HEK293 (cell line): ENCODE data around the gene PRICKLE1.

Source experiments
- CTCF ChIA-PET: fragments of 350-600 bp; formaldehyde crosslinking; extraction: SDS; loops from one replicate; lab custom pipeline; 2021; ENCODE audit warnings: antibody characterized with exemption; lab: Yijun Ruan, JAX
- POLR2A ChIA-PET: fragments of 300-600 bp; formaldehyde crosslinking; extraction: SDS; loops from one replicate; lab custom pipeline; 2020; ENCODE audit warnings: antibody characterized with exemption, inconsistent platforms; lab: Yijun Ruan, JAX
- H3K27ac ChIP-seq: fragments of 200-500 bp; sonication (Bioruptor generic); 2 replicates; pipeline ENCODE4 v1.5.1; 2014; ENCODE audit warnings: low read depth, low read length, control low read depth, inconsistent platforms; ENCODE audit errors: extremely low read depth
- H3K36me3 ChIP-seq, 2 experiments: fragments of 200-500 bp in 1 of 2; sonication (Bioruptor generic) in 1 of 2; 1 replicate in 1 of 2; 2 replicates in 1 of 2; pipeline ENCODE4 v1.5.1; 2014 to 2017; ENCODE audit warnings: inconsistent platforms in 2 of 2, low read length in 2 of 2; ENCODE audit not compliant: control insufficient read depth in 2 of 2, insufficient read depth in 1 of 2
- H3K4me1 ChIP-seq: fragments of 200-500 bp; sonication (Bioruptor generic); 2 replicates; pipeline ENCODE4 v1.5.1; 2014; ENCODE audit warnings: mild to moderate bottlenecking, low read length, inconsistent platforms; ENCODE audit not compliant: control insufficient read depth, insufficient read depth
- H3K4me3 ChIP-seq: 2 replicates; pipeline ENCODE4 v1.5.1; 2011; ENCODE audit warnings: low read depth, mild to moderate bottlenecking, control low read depth, low read length, moderate library complexity
- H3K9me3 ChIP-seq: fragments of 200-500 bp; sonication (Bioruptor generic); 2 replicates; pipeline ENCODE4 v1.5.1; 2014; ENCODE audit warnings: low read depth, low read length, inconsistent platforms; ENCODE audit not compliant: control insufficient read depth, insufficient read depth
- BCL11B ChIP-seq: fragments of 450-650 bp; formaldehyde crosslinking; IDR thresholded peaks from 2 replicates; pipeline ENCODE4 v1.5.1; 2016; ENCODE audit warnings: low read depth, missing biosample characterization, missing genetic modification characterization
- EGR2 ChIP-seq: fragments of 450-650 bp; formaldehyde crosslinking; IDR thresholded peaks from 2 replicates; pipeline ENCODE4 v1.5.1; 2016; ENCODE audit warnings: low read depth, missing biosample characterization, missing genetic modification characterization
- OSR2 ChIP-seq: fragments of 450-650 bp; formaldehyde crosslinking; IDR thresholded peaks from 2 replicates; pipeline ENCODE4 v1.5.1; 2016; ENCODE audit warnings: missing biosample characterization, missing genetic modification characterization
- SP2 ChIP-seq: fragments of 450-650 bp; formaldehyde crosslinking; IDR thresholded peaks from 2 replicates; pipeline ENCODE4 v1.5.1; 2016; ENCODE audit warnings: missing biosample characterization, missing genetic modification characterization
- SP7 ChIP-seq: fragments of 450-650 bp; formaldehyde crosslinking; IDR thresholded peaks from 2 replicates; pipeline ENCODE4 v1.5.1; 2016; ENCODE audit warnings: missing biosample characterization, missing genetic modification characterization
- ZBTB1 ChIP-seq: fragments of 450-650 bp; formaldehyde crosslinking; IDR thresholded peaks from 2 replicates; pipeline ENCODE4 v1.5.1; 2016; ENCODE audit warnings: missing biosample characterization, missing genetic modification characterization
- ZEB2 ChIP-seq: fragments of 450-650 bp; formaldehyde crosslinking; IDR thresholded peaks from 2 replicates; pipeline ENCODE4 v1.5.1; 2016; ENCODE audit warnings: missing biosample characterization, missing genetic modification characterization
- ZFHX2 ChIP-seq: fragments of 450-650 bp; formaldehyde crosslinking; conservative IDR thresholded peaks from 2 replicates; pipeline ENCODE4 v1.5.1; 2016; ENCODE audit warnings: missing biosample characterization, missing genetic modification characterization
- ZFP69B ChIP-seq: fragments of 450-650 bp; formaldehyde crosslinking; IDR thresholded peaks from 2 replicates; pipeline ENCODE4 v1.5.1; 2016; ENCODE audit warnings: missing biosample characterization, missing genetic modification characterization
- ZNF114 ChIP-seq: fragments of 450-650 bp; formaldehyde crosslinking; IDR thresholded peaks from 2 replicates; pipeline ENCODE4 v1.5.0; 2017; ENCODE audit warnings: missing biosample characterization, missing genetic modification characterization
- ZNF138 ChIP-seq: fragments of 450-650 bp; formaldehyde crosslinking; IDR thresholded peaks from 2 replicates; pipeline ENCODE4 v1.5.1; 2016; ENCODE audit warnings: missing biosample characterization, missing genetic modification characterization, borderline replicate concordance
- ZNF140 ChIP-seq: fragments of 450-650 bp; formaldehyde crosslinking; IDR thresholded peaks from 2 replicates; pipeline ENCODE4 v1.5.1; 2016; ENCODE audit warnings: missing biosample characterization, missing genetic modification characterization
- ZNF157 ChIP-seq: fragments of 450-650 bp; formaldehyde crosslinking; IDR thresholded peaks from 2 replicates; pipeline ENCODE4 v1.5.1; 2016; ENCODE audit warnings: missing biosample characterization, missing genetic modification characterization
- ZNF19 ChIP-seq: fragments of 450-650 bp; formaldehyde crosslinking; IDR thresholded peaks from 2 replicates; pipeline ENCODE4; 2016; ENCODE audit warnings: missing biosample characterization, missing genetic modification characterization, low read depth
- ZNF221 ChIP-seq: fragments of 450-650 bp; formaldehyde crosslinking; IDR thresholded peaks from 2 replicates; pipeline ENCODE4 v1.5.1; 2017; ENCODE audit warnings: missing biosample characterization, missing genetic modification characterization, borderline replicate concordance
- ZNF391 ChIP-seq: fragments of 450-650 bp; formaldehyde crosslinking; IDR thresholded peaks from 2 replicates; pipeline ENCODE4 v1.5.1; 2016; ENCODE audit warnings: low read depth, missing biosample characterization, missing genetic modification characterization, borderline replicate concordance
- ZNF548 ChIP-seq: fragments of 450-650 bp; formaldehyde crosslinking; IDR thresholded peaks from 2 replicates; pipeline ENCODE4 v1.5.1; 2016; ENCODE audit warnings: missing biosample characterization, missing genetic modification characterization
- ZNF585B ChIP-seq: fragments of 450-650 bp; formaldehyde crosslinking; IDR thresholded peaks from 2 replicates; pipeline ENCODE4 v1.5.1; 2016; ENCODE audit warnings: missing biosample characterization, missing genetic modification characterization
- ZNF596 ChIP-seq: fragments of 450-650 bp; IDR thresholded peaks from 2 replicates; pipeline ENCODE4 v1.5.0; 2018; ENCODE audit warnings: missing biosample characterization, mild to moderate bottlenecking, missing genetic modification characterization, moderate library complexity
- ZNF776 ChIP-seq: fragments of 450-650 bp; formaldehyde crosslinking; IDR thresholded peaks from 2 replicates; pipeline ENCODE4 v1.5.0; 2017; ENCODE audit warnings: missing biosample characterization, missing genetic modification characterization, borderline replicate concordance
- ZNF777 ChIP-seq: fragments of 450-650 bp; formaldehyde crosslinking; IDR thresholded peaks from 2 replicates; pipeline ENCODE4 v1.5.1; 2017; ENCODE audit warnings: missing biosample characterization, missing genetic modification characterization, borderline replicate concordance
- ZSCAN30 ChIP-seq: fragments of 450-650 bp; IDR thresholded peaks from 2 replicates; pipeline ENCODE4 v1.5.1; 2018; ENCODE audit warnings: missing biosample characterization, mild to moderate bottlenecking, missing genetic modification characterization, moderate library complexity
- ZXDB ChIP-seq: fragments of 450-650 bp; formaldehyde crosslinking; IDR thresholded peaks from 2 replicates; pipeline ENCODE4 v1.5.1; 2016; ENCODE audit warnings: missing biosample characterization, missing genetic modification characterization
- TF ChIP-seq, protein P1 (sequence below): fragments of 450-650 bp; formaldehyde crosslinking; IDR thresholded peaks from 2 replicates; pipeline ENCODE4 v1.5.1; 2017; ENCODE audit warnings: missing biosample characterization, missing genetic modification characterization
- TF ChIP-seq, protein P2 (sequence below): IDR thresholded peaks from 2 replicates; pipeline ENCODE4 v1.6.1; 2011; ENCODE audit warnings: mild to moderate bottlenecking, low read depth, low read length, borderline replicate concordance
- TF ChIP-seq, protein P3 (sequence below): fragments of 450-650 bp; IDR thresholded peaks from 2 replicates; pipeline ENCODE4 v1.5.1; 2018; ENCODE audit warnings: missing biosample characterization, missing genetic modification characterization
- TF ChIP-seq, protein P4 (sequence below): fragments of 450-650 bp; IDR thresholded peaks from 2 replicates; pipeline ENCODE4 v1.5.1; 2018; ENCODE audit warnings: missing biosample characterization, mild to moderate bottlenecking, missing genetic modification characterization

The PRICKLE1 gene

DNA sequence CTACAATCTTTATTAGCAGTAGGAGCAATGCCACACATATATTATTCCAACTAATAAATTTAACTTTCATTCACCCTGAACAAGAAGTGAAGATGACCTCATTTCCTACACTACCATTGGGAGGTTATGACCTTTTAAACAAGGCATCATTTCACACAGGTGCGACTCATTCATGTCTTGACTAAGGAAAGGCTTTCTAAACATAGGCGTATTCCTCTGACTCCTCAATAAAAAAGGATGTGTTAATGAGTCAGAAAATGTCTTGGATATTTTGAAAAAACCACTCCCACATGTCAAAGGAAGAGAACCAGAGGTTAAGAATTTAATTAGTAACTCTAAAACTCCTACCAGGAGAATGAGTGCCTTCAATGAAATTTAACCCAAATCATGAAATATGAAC lies 115.2 kb downstream of the PRICKLE1 start (continued):
- TF ChIP-seq, protein P1, sequence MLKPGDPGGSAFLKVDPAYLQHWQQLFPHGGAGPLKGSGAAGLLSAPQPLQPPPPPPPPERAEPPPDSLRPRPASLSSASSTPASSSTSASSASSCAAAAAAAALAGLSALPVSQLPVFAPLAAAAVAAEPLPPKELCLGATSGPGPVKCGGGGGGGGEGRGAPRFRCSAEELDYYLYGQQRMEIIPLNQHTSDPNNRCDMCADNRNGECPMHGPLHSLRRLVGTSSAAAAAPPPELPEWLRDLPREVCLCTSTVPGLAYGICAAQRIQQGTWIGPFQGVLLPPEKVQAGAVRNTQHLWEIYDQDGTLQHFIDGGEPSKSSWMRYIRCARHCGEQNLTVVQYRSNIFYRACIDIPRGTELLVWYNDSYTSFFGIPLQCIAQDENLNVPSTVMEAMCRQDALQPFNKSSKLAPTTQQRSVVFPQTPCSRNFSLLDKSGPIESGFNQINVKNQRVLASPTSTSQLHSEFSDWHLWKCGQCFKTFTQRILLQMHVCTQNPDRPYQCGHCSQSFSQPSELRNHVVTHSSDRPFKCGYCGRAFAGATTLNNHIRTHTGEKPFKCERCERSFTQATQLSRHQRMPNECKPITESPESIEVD (tag by site-specific recombination) = peak; percentile 71

DNA sequence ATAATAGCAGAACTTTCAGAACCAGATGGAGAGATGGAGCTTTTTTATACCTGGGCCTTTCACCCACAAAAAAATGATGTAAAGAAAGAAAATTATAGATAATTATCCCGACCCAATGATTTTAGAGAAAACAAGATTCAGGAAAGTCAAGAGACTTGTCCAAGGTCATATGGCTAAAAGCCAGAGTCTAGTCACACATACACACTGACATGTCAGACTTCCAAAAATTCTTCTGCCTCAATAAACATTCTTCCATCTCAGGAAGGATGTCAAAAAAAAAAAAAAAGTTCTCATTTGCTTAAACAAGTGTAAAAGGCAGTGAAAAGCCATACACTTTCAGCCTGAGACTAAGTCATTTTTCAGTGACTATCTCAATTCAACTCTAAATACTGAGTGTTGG lies 116.0 kb downstream of the PRICKLE1 start:
- CTCF ChIA-PET = no interaction called here
- POLR2A ChIA-PET = interaction anchor here (0.7 kb wide), 1 partner anchor 573 kb away, joined by 5 read pairs; no protein-coding TSS in a partner anchor
- peaks cover 12% of the 10 kb centered on the region for H3K4me1 ChIP-seq
- no peak overlapping the region for H3K27ac ChIP-seq
- no peak overlapping the region for H3K4me3 ChIP-seq
- H3K9me3 ChIP-seq = no peaks in the 10 kb centered on the region
- peaks cover 0 to 18% of the 10 kb centered on the region in 2 experiments; a peak in 2 of 3 replicates for H3K36me3 ChIP-seq
- TF ChIP-seq ZNF777 (tag by site-specific recombination) = no peak
- TF ChIP-seq ZBTB1 (tag by site-specific recombination) = 0 out of 2 replicates have a peak, but pooled peaks have one; percentile 4
- TF ChIP-seq EGR2 (tag by site-specific recombination) = no peak
- no peak for TF ChIP-seq ZNF157
- TF ChIP-seq ZNF221 (tag by site-specific recombination) = no peak

DNA sequence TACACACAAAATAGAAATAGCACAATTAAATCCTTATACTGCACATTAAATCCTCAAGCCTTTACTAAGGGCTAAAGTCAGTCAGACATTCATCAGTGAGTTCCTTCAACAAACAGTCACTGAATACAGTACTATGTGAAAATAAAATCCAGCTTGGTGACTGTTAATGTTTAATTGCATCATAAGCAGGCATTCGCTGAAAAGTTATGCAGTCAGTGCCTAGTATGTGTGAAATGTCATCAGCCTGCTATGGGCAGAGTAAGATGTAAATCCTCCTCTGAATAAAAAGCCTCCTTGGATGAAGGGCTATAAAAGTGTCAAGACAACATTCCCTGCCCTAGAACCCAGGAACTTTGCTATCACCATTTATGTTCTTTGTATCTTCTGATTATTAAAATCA lies 116.4 kb downstream of the PRICKLE1 start:
- Histone ChIP-seq H3K4me3 (no peak overlapping the region), H3K4me1 (peaks cover 12% of the 10 kb centered on the region), H3K9me3 (no peaks in the 10 kb centered on the region), H3K27ac (no peak overlapping the region), H3K36me3 (peaks cover 0 to 22% of the 10 kb centered on the region in 2 experiments; a peak in 2 of 3 replicates)
- ChIA-PET CTCF (no interaction called here), POLR2A (no interaction called here)
- TF ChIP-seq ZNF596 (tag by site-specific recombination) (no peak), ZNF548 (tag by site-specific recombination) (no peak), ZFP69B (tag by site-specific recombination) (peak; percentile 39; the same call in 1 of the 2 replicates), BCL11B (no peak), ZEB2 (tag by site-specific recombination) (0 out of 2 replicates have a peak, but pooled peaks have one; percentile 26), ZNF157 (no peak), SP7 (peak; percentile 25; the same call in 1 of the 2 replicates), ZNF19 (tag by site-specific recombination) (no peak), ZNF138 (no peak), ZNF391 (tag by site-specific recombination) (no peak), ZFHX2 (tag by site-specific recombination) (no peak), ZNF776 (tag by site-specific recombination) (no peak), ZNF114 (tag by site-specific recombination) (no peak), SP2 (tag by site-specific recombination) (no peak), OSR2 (no peak), ZXDB (tag by site-specific recombination) (no peak), ZSCAN30 (peak; percentile 35; the same call in 1 of the 2 replicates), ZNF140 (tag by site-specific recombination) (no peak), ZNF585B (no peak)
- TF ChIP-seq, protein P2, sequence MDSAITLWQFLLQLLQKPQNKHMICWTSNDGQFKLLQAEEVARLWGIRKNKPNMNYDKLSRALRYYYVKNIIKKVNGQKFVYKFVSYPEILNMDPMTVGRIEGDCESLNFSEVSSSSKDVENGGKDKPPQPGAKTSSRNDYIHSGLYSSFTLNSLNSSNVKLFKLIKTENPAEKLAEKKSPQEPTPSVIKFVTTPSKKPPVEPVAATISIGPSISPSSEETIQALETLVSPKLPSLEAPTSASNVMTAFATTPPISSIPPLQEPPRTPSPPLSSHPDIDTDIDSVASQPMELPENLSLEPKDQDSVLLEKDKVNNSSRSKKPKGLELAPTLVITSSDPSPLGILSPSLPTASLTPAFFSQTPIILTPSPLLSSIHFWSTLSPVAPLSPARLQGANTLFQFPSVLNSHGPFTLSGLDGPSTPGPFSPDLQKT = no peak
- TF ChIP-seq, protein P3, sequence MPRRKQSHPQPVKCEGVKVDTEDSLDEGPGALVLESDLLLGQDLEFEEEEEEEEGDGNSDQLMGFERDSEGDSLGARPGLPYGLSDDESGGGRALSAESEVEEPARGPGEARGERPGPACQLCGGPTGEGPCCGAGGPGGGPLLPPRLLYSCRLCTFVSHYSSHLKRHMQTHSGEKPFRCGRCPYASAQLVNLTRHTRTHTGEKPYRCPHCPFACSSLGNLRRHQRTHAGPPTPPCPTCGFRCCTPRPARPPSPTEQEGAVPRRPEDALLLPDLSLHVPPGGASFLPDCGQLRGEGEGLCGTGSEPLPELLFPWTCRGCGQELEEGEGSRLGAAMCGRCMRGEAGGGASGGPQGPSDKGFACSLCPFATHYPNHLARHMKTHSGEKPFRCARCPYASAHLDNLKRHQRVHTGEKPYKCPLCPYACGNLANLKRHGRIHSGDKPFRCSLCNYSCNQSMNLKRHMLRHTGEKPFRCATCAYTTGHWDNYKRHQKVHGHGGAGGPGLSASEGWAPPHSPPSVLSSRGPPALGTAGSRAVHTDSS = no peak
- TF ChIP-seq, protein P4, sequence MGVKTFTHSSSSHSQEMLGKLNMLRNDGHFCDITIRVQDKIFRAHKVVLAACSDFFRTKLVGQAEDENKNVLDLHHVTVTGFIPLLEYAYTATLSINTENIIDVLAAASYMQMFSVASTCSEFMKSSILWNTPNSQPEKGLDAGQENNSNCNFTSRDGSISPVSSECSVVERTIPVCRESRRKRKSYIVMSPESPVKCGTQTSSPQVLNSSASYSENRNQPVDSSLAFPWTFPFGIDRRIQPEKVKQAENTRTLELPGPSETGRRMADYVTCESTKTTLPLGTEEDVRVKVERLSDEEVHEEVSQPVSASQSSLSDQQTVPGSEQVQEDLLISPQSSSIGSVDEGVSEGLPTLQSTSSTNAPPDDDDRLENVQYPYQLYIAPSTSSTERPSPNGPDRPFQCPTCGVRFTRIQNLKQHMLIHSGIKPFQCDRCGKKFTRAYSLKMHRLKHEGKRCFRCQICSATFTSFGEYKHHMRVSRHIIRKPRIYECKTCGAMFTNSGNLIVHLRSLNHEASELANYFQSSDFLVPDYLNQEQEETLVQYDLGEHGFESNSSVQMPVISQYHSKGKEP = no peak
